Activated T-helper 1 cell treated with anti-CD3 and anti-CD28 coated beads, Interleukin-12 subunit alpha, Interleukin-12 subunit beta, Interleukin-2, Interleukin-4 antibody, amounts not matched to agents 30 ng/mL and 10 ng/mL and 1 ng/mL, durations not matched to agents 14 hours and 24 hours and 36 hours (primary cell): ENCODE measurements around the gene NDUFA6. TPM values are rescaled to one million over a fixed set of nuclear protein-coding genes. Genes with fewer than 3 reads are reported as not detected.

Source experiments
- DNase-seq: peaks from one replicate; pipeline ENCODE4 v3.0.0; 2021; ENCODE audit warnings: low spot score
- H3K27ac Mint-ChIP-seq: one replicate; pipeline ENCODE4 v1.8.0; 2021; ENCODE audit warnings: mild to moderate bottlenecking, mixed read lengths
- H3K27me3 Mint-ChIP-seq: one replicate; pipeline ENCODE4 v1.8.0; 2022; ENCODE audit warnings: mild to moderate bottlenecking, moderate library complexity, mixed read lengths; ENCODE audit not compliant: insufficient read depth
- H3K36me3 Mint-ChIP-seq: one replicate; pipeline ENCODE4 v1.8.0; 2021; ENCODE audit warnings: low read depth, mixed read lengths
- H3K4me1 Mint-ChIP-seq: one replicate; pipeline ENCODE4 v1.8.0; 2021; ENCODE audit warnings: low read depth, mixed read lengths
- H3K4me3 Mint-ChIP-seq: one replicate; pipeline ENCODE4 v1.8.0; 2021; ENCODE audit warnings: mild to moderate bottlenecking, moderate library complexity, mixed read lengths
- H3K9me3 Mint-ChIP-seq: one replicate; pipeline ENCODE4 v1.8.0; 2021; ENCODE audit warnings: mixed read lengths
- intact Hi-C: fragments of 100-400 bp; cut with micrococcal nuclease; formaldehyde crosslinking; loops from one replicate; pipeline ENCODE4 v1.15.1; 2024
- total RNA-seq: library from RNA; stranded (reverse); gene quantifications from 2 replicates; pipeline ENCODE4 v1.2.3, GENCODE V29; 2022

NDUFA6 gene
- total RNA-seq, 1 donor from 2014 or later: 85.8 TPM

DNA sequence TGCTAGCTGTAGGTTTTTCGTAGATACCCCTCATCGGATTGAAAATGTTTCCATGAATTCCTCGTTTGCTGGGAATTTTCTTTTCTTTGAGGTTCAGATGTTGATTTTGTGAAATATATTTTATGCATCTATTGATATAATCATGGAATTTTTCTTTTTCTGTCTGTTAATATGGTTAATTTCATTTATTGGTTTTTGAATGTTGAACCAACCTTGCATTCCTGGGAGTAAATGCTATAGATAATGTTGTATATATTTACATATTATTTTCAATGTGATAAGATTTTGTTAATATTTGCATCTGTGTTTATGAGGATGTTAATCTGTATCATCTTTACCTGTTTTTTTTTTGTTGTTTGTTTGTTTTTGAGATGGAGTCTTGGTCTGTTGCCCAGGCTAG, 10.6 kb upstream of the NDUFA6 start:
- peaks cover 18% of the 10 kb centered on the region for H3K36me3 Mint-ChIP-seq
- intact Hi-C loops: no loop called here

DNA sequence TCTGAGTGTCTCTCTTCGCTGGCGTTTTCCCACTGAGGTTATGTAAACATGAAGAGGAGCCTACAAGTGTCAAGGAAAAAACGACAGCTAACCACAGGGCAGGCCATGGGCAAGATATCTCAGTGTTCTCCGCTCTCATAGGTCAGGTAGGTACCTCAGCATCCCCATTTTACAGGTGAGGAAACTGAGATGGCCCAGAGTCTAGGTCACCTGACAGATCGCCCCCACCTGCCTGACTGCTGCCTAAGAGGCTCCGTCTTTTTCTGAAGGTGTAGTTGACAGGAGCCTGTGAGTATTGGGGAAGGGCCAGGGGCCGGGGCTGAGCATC, 847 bp upstream of the NDUFA6 start:
- no peak for DNase-seq
- intact Hi-C loops: loop anchor here (1.0 to 10.0 kb wide), 8 partner anchors 29 to 394 kb away; partner anchors contain the start of gene MEI1
- Mint-ChIP-seq H3K4me3 (peak overlapping the region; percentile 98), H3K4me1 (peaks cover 29% of the 10 kb centered on the region), H3K9me3 (no peaks in the 10 kb centered on the region), H3K27ac (peak overlapping the region; percentile 99), H3K27me3 (no peaks in the 10 kb centered on the region), H3K36me3 (peaks cover 29% of the 10 kb centered on the region)

More for the DNA sequence above, 10.6 kb upstream of the NDUFA6 start:
- Mint-ChIP-seq H3K27ac (no peak overlapping the region), H3K9me3 (peaks cover 39% of the 10 kb centered on the region), H3K27me3 (no peaks in the 10 kb centered on the region), H3K4me1 (no peaks in the 10 kb centered on the region), H3K4me3 (no peak overlapping the region)
- no peak for DNase-seq

DNA sequence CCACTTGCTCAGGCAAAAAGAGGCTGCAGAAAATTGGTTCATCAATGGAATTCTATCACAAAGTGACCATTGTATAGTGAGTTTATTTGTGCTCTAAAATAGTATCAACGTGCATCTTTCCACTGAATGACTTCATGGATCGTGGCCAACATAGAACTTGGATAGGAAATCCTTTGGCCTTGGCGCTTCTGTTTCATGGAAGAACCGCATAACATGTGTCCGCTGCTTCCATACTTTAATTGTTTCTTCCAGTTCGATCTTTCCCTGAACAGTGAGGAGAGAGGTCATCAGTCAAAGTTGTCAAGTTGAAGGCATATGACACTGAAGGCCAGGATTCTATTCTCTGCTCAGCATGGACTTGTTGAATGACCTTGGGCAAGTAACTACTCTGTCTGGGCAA, 4.5 kb downstream of the NDUFA6 start:
- intact Hi-C loops: no loop called here
- Mint-ChIP-seq H3K4me1 (peaks cover 23% of the 10 kb centered on the region), H3K27ac (no peak overlapping the region), H3K36me3 (peaks cover 48% of the 10 kb centered on the region), H3K4me3 (no peak overlapping the region), H3K9me3 (no peaks in the 10 kb centered on the region), H3K27me3 (no peaks in the 10 kb centered on the region)
- no peak for DNase-seq

DNA sequence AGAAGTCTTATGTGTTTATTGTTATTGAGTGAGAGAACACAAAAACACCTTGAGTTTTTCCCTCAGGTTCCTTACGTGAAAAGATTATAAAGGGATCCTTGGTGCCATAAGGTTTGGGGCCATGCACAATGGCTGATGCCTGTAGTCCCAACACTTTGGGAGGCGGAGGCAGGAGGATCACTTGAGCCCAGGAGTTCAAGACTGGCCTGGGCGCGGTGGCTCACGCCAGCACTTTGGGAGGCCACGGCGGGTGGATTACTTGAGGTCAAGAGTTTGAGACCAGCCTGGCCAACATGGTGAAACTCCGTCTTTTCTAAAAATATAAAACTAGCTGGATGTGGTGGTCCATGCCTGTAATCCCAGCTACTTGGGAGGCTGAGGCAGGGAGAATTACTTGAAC, 5.7 kb downstream of the NDUFA6 start:
- Mint-ChIP-seq H3K4me3 (no peak overlapping the region), H3K27ac (no peak overlapping the region), H3K9me3 (no peaks in the 10 kb centered on the region), H3K4me1 (peaks cover 31% of the 10 kb centered on the region), H3K36me3 (peaks cover 44% of the 10 kb centered on the region), H3K27me3 (no peaks in the 10 kb centered on the region)
- intact Hi-C loops: no loop called here
- no peak for DNase-seq

DNA sequence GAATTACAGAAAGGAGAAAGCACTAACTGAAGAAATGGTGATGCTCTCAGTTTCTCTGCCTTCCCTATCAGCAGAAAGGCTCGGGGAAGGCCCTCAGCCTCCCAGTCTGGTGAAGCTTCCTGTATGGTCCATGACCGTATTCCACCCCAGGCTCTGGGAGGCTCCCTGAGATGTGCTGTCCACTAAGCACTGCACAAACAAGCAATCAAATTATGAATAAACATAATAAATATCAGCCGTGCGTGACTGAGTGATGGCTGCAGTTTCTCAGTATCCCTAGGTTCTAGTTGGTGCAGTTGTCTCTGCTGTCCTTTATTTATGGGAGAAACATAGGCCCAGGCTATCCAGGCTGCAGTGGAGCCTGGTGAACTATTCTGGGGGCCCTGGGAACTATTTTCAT, 7.5 kb downstream of the NDUFA6 start:
- H3K27ac Mint-ChIP-seq: no peak overlapping the region
- peaks cover 28% of the 10 kb centered on the region for H3K4me1 Mint-ChIP-seq
- peaks cover 31% of the 10 kb centered on the region for H3K36me3 Mint-ChIP-seq
- no peak overlapping the region for H3K4me3 Mint-ChIP-seq
- no peak for DNase-seq
- intact Hi-C loops: no loop called here
- no peaks in the 10 kb centered on the region for H3K27me3 Mint-ChIP-seq
- H3K9me3 Mint-ChIP-seq: no peaks in the 10 kb centered on the region

DNA sequence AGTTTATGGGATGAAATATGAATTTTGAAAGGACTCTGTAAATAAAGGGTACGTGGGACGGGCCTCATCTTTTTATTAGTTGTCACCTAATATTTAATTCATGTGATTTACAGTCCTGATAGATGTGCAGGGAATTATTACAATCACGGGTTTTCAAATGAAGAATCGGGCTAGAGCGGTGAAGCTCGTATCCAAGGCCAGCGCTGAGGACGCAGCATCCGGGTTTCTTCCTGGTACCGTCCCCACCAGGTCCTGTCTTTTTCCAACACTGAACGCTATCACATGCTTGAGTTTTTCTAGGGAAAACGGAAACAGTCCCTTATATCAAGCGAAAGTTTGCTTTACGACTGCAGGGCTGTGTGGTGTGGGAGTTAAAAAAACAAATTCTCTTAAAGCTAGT, 10.3 kb downstream of the NDUFA6 start:
- peaks cover 19% of the 10 kb centered on the region for H3K36me3 Mint-ChIP-seq
- intact Hi-C loops: loop anchor here (1.0 kb wide), 3 partner anchors 10 to 299 kb away; partner anchors contain the start of genes NDUFA6 and WBP2NL

DNA sequence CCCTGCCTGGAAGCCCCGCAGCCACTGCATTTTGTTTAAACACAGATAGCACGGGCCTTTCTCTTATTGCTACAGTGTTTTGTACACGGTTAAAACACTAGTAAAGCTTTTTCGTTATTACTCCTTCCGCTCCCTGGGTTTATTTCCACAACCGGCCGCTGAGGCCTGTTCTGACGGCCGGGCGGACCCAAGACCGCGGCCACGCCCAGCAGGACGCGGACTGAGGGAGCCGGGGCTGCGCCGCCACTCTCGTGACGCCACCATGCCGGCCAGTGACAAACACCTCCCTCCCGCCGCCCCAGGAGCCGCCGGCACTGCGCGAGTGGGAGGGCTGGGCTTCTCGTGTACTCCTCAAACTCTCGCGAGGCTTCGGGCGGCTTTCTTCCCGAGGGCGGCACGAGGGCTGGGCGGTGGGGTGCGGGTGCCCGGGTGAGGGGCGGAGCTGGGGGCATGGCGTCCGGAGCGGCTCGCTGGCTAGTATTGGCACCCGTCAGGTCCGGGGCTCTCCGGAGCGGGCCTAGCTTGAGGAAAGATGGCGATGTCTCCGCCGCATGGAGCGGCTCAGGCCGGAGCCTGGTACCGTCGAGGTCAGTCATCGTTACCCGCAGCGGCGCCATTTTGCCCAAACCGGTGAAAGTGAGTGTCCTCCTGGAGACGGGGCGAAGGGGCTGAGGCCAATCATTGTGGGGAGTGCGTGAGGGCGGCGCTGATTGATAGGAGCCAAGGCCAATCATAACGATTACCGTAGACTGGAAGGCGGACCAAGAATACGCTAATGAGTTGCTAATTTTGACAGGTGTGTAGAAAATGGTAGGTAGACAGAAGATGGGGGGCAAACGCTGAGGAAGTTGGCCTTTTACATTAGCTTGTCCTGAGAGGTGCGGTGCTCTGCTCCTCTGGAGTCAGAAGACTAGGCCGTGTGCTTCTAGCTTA, 11.0 kb downstream of the NDUFA6 start, which contains the start of gene SMDT1:
SMDT1 (plus strand) TSS at position 382 of the 933 bp plus-strand sequence; CDS start at position 451, 69 bp downstream.
- DNase-seq: peak; percentile 98
- peaks cover 18% of the 10 kb centered on the region for H3K36me3 Mint-ChIP-seq
- no peaks in the 10 kb centered on the region for H3K9me3 Mint-ChIP-seq
- intact Hi-C loops: loop anchor here (1.0 to 10.0 kb wide), 11 partner anchors 9 to 635 kb away; partner anchors contain the start of genes DESI1, NAGA, NDUFA6 and SNU13
- peak within 1 kb of the TSS; percentile 92 for H3K27ac Mint-ChIP-seq
- H3K27me3 Mint-ChIP-seq: no peaks in the 10 kb centered on the region
- H3K4me1 Mint-ChIP-seq: peaks cover 34% of the 10 kb centered on the region
- peak within 1 kb of the TSS; percentile 89 for H3K4me3 Mint-ChIP-seq

More for the DNA sequence above, 10.3 kb downstream of the NDUFA6 start:
- no peaks in the 10 kb centered on the region for H3K9me3 Mint-ChIP-seq
- H3K27ac Mint-ChIP-seq: peak overlapping the region; percentile 92
- H3K27me3 Mint-ChIP-seq: no peaks in the 10 kb centered on the region
- H3K4me1 Mint-ChIP-seq: peaks cover 28% of the 10 kb centered on the region
- peak overlapping the region; percentile 89 for H3K4me3 Mint-ChIP-seq
- no peak for DNase-seq

DNA sequence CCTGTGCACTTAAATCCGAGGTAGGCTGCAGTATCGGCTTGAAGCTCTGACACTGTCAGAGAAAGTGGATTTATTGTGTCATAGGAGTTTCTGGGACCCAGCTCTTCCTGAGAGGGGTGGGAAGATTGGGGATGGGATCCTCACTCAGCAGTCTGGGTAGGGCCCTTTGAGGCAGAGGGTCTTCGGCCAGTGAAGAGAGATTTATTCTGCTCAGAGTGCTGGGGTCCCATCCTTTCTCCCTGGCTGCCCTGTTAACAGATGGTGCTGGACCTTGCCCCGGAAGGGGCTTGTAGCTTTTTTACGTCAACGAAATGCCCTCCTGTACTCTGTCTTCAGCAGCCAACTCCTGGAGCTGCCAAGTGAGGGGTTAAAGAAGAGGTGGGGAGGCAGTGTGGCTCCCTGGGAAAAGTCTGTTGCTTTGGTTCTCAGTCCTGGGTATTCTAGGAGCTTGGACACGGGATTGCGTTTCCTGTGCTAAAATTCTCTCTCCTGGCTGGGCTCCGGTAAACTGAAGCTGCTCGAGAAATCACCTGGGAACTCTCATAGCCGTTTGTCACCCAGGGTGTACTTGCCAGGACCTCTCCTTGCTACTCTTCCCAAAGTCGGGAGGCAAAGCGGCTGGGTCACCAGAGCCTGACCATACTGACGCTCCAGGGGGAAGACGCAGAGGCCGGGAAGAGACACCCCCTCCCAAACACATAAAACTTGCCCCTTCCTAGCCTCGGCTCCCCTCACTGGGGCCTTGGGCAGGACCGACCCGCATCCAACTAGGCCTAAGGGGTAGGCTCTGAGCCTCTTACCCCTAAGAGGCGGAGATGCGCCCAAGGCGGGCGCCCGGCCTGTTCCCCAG, 11.9 kb downstream of the NDUFA6 start:
- no peaks in the 10 kb centered on the region for H3K27me3 Mint-ChIP-seq
- no peak for DNase-seq
- peaks cover 11% of the 10 kb centered on the region for H3K36me3 Mint-ChIP-seq
- H3K9me3 Mint-ChIP-seq: no peaks in the 10 kb centered on the region
- intact Hi-C loops: loop anchor here (1.0 to 10.0 kb wide), 8 partner anchors 8 to 634 kb away; partner anchors contain the start of genes DESI1, NAGA, SNU13 and SREBF2
- peaks cover 35% of the 10 kb centered on the region for H3K4me1 Mint-ChIP-seq
- H3K4me3 Mint-ChIP-seq: peak overlapping the region; percentile 89
- H3K27ac Mint-ChIP-seq: peak overlapping the region; percentile 92

DNA sequence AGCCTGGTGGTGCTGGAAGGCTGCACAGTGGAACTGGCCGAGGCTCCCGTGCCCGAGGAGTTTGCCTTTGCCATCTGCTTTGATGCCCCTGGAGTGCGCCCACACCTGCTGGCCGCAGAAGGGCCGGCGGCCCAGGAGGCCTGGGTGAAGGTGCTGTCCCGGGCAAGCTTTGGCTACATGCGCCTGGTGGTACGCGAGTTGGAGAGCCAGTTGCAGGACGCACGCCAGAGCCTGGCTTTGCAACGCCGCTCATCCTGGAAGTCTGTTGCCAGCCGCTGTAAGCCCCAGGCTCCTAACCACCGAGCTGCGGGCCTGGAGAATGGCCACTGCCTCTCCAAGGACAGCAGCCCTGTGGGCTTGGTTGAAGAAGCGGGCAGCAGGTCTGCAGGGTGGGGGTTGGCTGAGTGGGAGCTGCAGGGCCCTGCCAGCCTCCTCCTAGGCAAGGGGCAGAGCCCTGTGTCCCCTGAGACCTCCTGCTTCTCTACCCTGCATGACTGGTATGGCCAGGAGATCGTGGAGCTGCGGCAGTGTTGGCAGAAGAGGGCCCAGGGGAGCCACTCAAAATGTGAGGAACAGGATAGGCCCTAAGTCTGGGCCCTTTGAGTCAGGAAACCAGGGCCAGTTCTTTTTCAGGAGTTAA, 13.0 kb downstream of the NDUFA6 start:
- H3K27ac Mint-ChIP-seq: no peak overlapping the region
- no peaks in the 10 kb centered on the region for H3K27me3 Mint-ChIP-seq
- peaks cover 7% of the 10 kb centered on the region for H3K36me3 Mint-ChIP-seq
- intact Hi-C loops: loop anchor here (2.0 to 10.0 kb wide), 5 partner anchors 101 to 633 kb away; partner anchors contain the start of genes DESI1, SNU13, SREBF2 and TOB2
- H3K4me1 Mint-ChIP-seq: peaks cover 42% of the 10 kb centered on the region
- no peak overlapping the region for H3K4me3 Mint-ChIP-seq
- no peak for DNase-seq
- H3K9me3 Mint-ChIP-seq: no peaks in the 10 kb centered on the region

DNA sequence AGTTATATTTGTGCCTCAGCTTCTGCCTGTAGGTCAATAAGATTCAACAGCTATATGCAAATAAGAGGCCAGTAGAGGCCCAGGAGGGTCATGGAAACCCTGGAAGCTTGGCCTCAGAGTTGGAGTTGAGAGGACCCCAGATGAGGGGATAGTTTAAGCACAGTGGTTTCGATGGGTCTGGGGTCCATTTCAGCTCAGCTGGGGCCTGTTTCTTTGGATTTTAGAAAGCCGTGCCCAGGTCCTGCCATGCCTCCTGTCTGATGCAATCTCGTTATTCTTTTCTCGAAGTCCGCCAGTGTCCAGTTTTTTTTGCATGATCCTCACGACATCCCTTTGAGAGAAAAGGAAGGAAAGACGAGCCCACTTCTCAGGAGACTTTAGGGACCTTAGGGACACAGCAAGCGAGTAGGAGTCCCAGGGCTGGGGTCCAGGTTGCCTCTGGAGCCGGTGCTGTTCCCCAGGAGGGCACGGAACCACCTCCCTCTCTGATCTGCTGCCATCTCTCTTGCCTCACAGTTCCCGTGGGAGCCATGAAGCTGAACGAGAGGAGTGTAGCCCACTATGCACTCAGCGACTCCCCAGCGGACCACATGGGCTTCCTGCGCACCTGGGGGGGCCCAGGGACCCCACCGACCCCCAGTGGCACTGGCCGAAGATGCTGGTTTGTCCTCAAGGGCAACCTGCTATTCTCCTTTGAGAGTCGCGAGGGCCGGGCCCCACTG, 13.6 kb downstream of the NDUFA6 start:
- H3K27me3 Mint-ChIP-seq: no peaks in the 10 kb centered on the region
- no peaks in the 10 kb centered on the region for H3K9me3 Mint-ChIP-seq
- DNase-seq: no peak
- peak overlapping the region; percentile 23 for H3K27ac Mint-ChIP-seq
- intact Hi-C loops: loop anchor here (10.0 kb wide), 3 partner anchors 392 to 632 kb away; partner anchors contain the start of genes DESI1, SNU13, TOB2 and XRCC6
- peaks cover 41% of the 10 kb centered on the region for H3K4me1 Mint-ChIP-seq
- peaks cover 3% of the 10 kb centered on the region for H3K36me3 Mint-ChIP-seq
- no peak overlapping the region for H3K4me3 Mint-ChIP-seq

DNA sequence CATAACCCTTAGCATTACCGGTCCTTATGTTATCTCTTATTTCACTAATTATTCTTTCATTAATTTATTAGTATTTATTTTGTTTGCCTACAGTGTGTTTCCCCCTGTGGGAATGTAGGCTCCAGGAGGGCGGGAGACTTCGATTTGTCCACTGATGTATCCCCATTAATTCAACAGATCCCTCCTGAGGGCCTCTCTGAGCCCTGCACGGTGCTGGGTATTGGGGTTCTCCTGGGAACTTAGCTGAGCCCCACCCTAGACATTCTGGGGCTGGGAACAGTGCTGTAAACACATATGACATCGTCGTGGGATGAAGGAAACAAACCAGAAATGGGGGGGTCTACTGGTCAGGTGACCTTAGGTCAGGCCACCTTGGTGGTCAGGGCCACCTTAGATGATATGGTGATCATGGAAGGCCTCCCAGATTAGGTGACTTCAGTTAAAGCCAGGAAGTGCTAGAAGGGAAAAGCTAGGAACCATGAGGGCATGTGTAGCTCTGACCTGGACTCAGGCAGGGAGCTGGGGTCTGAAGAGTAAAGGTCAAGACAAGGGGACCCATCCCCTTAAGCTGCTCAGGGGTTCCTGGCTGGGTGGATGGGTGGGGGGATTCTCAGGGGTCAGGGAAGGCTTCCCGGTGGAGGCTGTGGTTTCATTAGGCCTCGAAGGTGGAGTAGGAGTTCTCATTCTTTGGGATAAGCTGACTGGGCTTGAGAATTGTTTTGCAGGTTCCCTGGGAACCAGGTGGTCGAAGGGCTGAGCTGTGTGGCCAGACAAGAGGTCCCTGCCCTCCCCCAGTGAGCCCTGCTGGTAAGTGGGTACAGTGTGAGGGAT, 15.5 kb downstream of the NDUFA6 start:
- H3K9me3 Mint-ChIP-seq: no peaks in the 10 kb centered on the region
- intact Hi-C loops: loop anchor here (1.0 to 10.0 kb wide), 5 partner anchors 77 to 630 kb away; partner anchors contain the start of genes DESI1, SNU13, TOB2 and WBP2NL
- H3K27me3 Mint-ChIP-seq: peaks cover 2% of the 10 kb centered on the region
- peak overlapping the region; percentile 57 for H3K27ac Mint-ChIP-seq
- H3K4me3 Mint-ChIP-seq: peak overlapping the region; percentile 51
- H3K4me1 Mint-ChIP-seq: peaks cover 40% of the 10 kb centered on the region
- no peaks in the 10 kb centered on the region for H3K36me3 Mint-ChIP-seq
- no peak for DNase-seq
